IMR-90 (cell line): ENCODE results near the gene PROSER2. TPM values are rescaled to one million over a fixed set of nuclear protein-coding genes. Genes with fewer than 3 reads are reported as not detected.

Experiments
- ATAC-seq: fragments of 200-7000 bp; cut with Tn5 transposase; 2 replicates; pipeline ENCODE4 v1.9.1; 2020; ENCODE audit warnings: low read depth, mild to moderate bottlenecking, moderate library complexity
- BruUV-seq: library from RNA; stranded (reverse); fragments of 400-500 nt; replicated peaks from 2 replicates; lab custom pipeline; 2021; lab: Mats Ljungman, UMichigan
- CTCF ChIA-PET: fragments of 300-600 bp; formaldehyde crosslinking; extraction: SDS; loops from one replicate; lab custom pipeline; 2021; ENCODE audit warnings: antibody characterized with exemption; lab: Yijun Ruan, JAX
- POLR2A ChIA-PET: fragments of 300-600 bp; sonication (Branson Sonifier 250); formaldehyde crosslinking; loops from one replicate; lab custom pipeline; 2022; ENCODE audit warnings: antibody characterized with exemption; ENCODE audit not compliant: unreplicated experiment; lab: Charles Lee
- DNase-seq: peaks from one replicate; pipeline ENCODE4 v3.0.0; 2013
- H2AFZ ChIP-seq: replicated peaks from 2 replicates; pipeline ENCODE3; 2013; ENCODE audit warnings: low read length, mild to moderate bottlenecking; ENCODE audit not compliant: poor library complexity
- H2AK5ac ChIP-seq: 2 replicates; pipeline ENCODE4 v1.6.1; 2013; ENCODE audit warnings: low read depth, low read length, inconsistent platforms
- H2AK9ac ChIP-seq: replicated peaks from 2 replicates; pipeline ENCODE3; 2013; ENCODE audit warnings: mild to moderate bottlenecking, low read depth, low read length, moderate library complexity; ENCODE audit not compliant: poor library complexity
- H2BK120ac ChIP-seq: 2 replicates; pipeline ENCODE4 v1.6.1; 2013; ENCODE audit warnings: low read depth, low read length, inconsistent platforms
- H2BK15ac ChIP-seq: 3 replicates; pipeline ENCODE4 v1.6.1; 2013; ENCODE audit warnings: low read depth, low read length, inconsistent platforms
- H2BK20ac ChIP-seq: 2 replicates; pipeline ENCODE4 v1.6.1; 2013; ENCODE audit warnings: low read depth, mild to moderate bottlenecking, inconsistent platforms, low read length, moderate library complexity
- H2BK5ac ChIP-seq: 2 replicates; pipeline ENCODE4 v1.6.1; 2013; ENCODE audit warnings: mild to moderate bottlenecking, low read depth, low read length, inconsistent platforms; ENCODE audit not compliant: poor library complexity, severe bottlenecking
- H3K14ac ChIP-seq: replicated peaks from 2 replicates; pipeline ENCODE4 v1.6.1; 2013; ENCODE audit warnings: low read depth, low read length, inconsistent platforms
- H3K18ac ChIP-seq: 2 replicates; pipeline ENCODE4 v1.6.1; 2013; ENCODE audit warnings: low read depth, low read length, control low read depth
- H3K23ac ChIP-seq: 2 replicates; pipeline ENCODE4 v1.6.1; 2013; ENCODE audit warnings: low read depth, low read length, inconsistent platforms
- H3K27ac ChIP-seq: 2 replicates; pipeline ENCODE4 v1.5.1; 2013; ENCODE audit warnings: mild to moderate bottlenecking, control low read depth, low read length; ENCODE audit not compliant: insufficient read depth
- H3K27me3 ChIP-seq: 2 replicates; pipeline ENCODE4 v1.6.1; 2013; ENCODE audit warnings: low read length; ENCODE audit not compliant: control insufficient read depth, insufficient read depth
- H3K36me3 ChIP-seq: 2 replicates; pipeline ENCODE4 v1.6.1; 2013; ENCODE audit warnings: low read length, mixed read lengths; ENCODE audit not compliant: control insufficient read depth, insufficient read depth
- H3K4ac ChIP-seq: 2 replicates; pipeline ENCODE4 v1.6.1; 2013; ENCODE audit warnings: low read depth, low read length, inconsistent platforms
- H3K4me1 ChIP-seq: 2 replicates; pipeline ENCODE4 v1.6.1; 2013; ENCODE audit warnings: low read length, mixed read lengths; ENCODE audit not compliant: control insufficient read depth, insufficient read depth
- H3K4me2 ChIP-seq: 2 replicates; pipeline ENCODE4 v1.6.1; 2013; ENCODE audit warnings: low read depth, mild to moderate bottlenecking, control low read depth, low read length, moderate library complexity
- H3K4me3 ChIP-seq: 2 replicates; pipeline ENCODE4 v1.5.1; 2013; ENCODE audit warnings: low read depth, mild to moderate bottlenecking, control low read depth, low read length, moderate library complexity; ENCODE audit not compliant: insufficient read depth
- H3K56ac ChIP-seq: 2 replicates; pipeline ENCODE4 v1.6.1; 2013; ENCODE audit warnings: low read length, inconsistent platforms; ENCODE audit not compliant: insufficient read depth; ENCODE audit errors: extremely low read depth
- H3K79me1 ChIP-seq, 2 experiments: 2 replicates each; pipeline ENCODE4 v1.6.1; 2013; ENCODE audit warnings: low read length in 2 of 2, inconsistent platforms in 1 of 2, low read depth in 1 of 2
- H3K9ac ChIP-seq: 2 replicates; pipeline ENCODE4 v1.6.1; 2013; ENCODE audit warnings: low read depth, low read length, control low read depth
- H3K9me1 ChIP-seq: 2 replicates; pipeline ENCODE4 v1.6.1; 2013; ENCODE audit warnings: low read length, inconsistent platforms; ENCODE audit not compliant: insufficient read depth
- H3K9me3 ChIP-seq: 2 replicates; pipeline ENCODE4 v1.6.1; 2013; ENCODE audit warnings: low read length; ENCODE audit not compliant: control insufficient read depth, insufficient read depth
- H4K20me1 ChIP-seq: 2 replicates; pipeline ENCODE4 v1.6.1; 2013; ENCODE audit warnings: low read length, inconsistent platforms; ENCODE audit not compliant: insufficient read depth
- H4K5ac ChIP-seq: 2 replicates; pipeline ENCODE4 v1.6.1; 2013; ENCODE audit warnings: mild to moderate bottlenecking, low read depth, low read length, control low read depth
- H4K8ac ChIP-seq, 2 experiments: 2 replicates each; pipeline ENCODE4 v1.6.1; 2013; ENCODE audit warnings: low read depth in 2 of 2, low read length in 2 of 2, control low read depth in 1 of 2, inconsistent platforms in 1 of 2
- H4K91ac ChIP-seq: 2 replicates; pipeline ENCODE4 v1.6.1; 2013; ENCODE audit warnings: low read depth, low read length, inconsistent platforms; ENCODE audit not compliant: insufficient read depth
- BHLHE40 ChIP-seq: fragments of 150-350 bp; IDR thresholded peaks from 2 replicates; pipeline ENCODE4 v1.6.1; 2016; ENCODE audit warnings: mild to moderate bottlenecking, low read depth, low read length
- CEBPB ChIP-seq: IDR thresholded peaks from 2 replicates; pipeline ENCODE4 v1.6.1; 2012; ENCODE audit warnings: low read depth, low read length, improper control_type of control experiment
- CHD1 ChIP-seq: IDR thresholded peaks from 2 replicates; pipeline ENCODE4 v1.6.1; 2012; ENCODE audit warnings: low read depth, low read length, improper control_type of control experiment
- FOS ChIP-seq: fragments of 150-350 bp; IDR thresholded peaks from 2 replicates; pipeline ENCODE4 v1.6.1; 2016; ENCODE audit warnings: low read depth, low read length
- MAFK ChIP-seq: IDR thresholded peaks from 2 replicates; pipeline ENCODE4 v1.6.1; 2012; ENCODE audit warnings: low read depth, low read length, improper control_type of control experiment
- MAZ ChIP-seq: IDR thresholded peaks from 2 replicates; pipeline ENCODE4 v1.6.1; 2012; ENCODE audit warnings: low read depth, mild to moderate bottlenecking, low read length, improper control_type of control experiment, moderate library complexity, borderline replicate concordance
- MXI1 ChIP-seq: IDR thresholded peaks from 2 replicates; pipeline ENCODE4 v1.6.1; 2012; ENCODE audit warnings: low read depth, mild to moderate bottlenecking, low read length, moderate library complexity, borderline replicate concordance
- NFE2L2 ChIP-seq: fragments of 150-350 bp; IDR thresholded peaks from 2 replicates; pipeline ENCODE4 v1.6.1; 2016; ENCODE audit warnings: low read depth, mild to moderate bottlenecking, low read length
- POLR2A ChIP-seq: IDR thresholded peaks from 2 replicates; pipeline ENCODE4 v1.6.1; 2012; ENCODE audit warnings: mild to moderate bottlenecking, low read depth, low read length
- RAD21 ChIP-seq: IDR thresholded peaks from 2 replicates; pipeline ENCODE4 v1.6.1; 2012; ENCODE audit warnings: low read length, improper control_type of control experiment
- RCOR1 ChIP-seq: IDR thresholded peaks from 2 replicates; pipeline ENCODE4 v1.6.1; 2012; ENCODE audit warnings: mild to moderate bottlenecking, low read length, improper control_type of control experiment; ENCODE audit not compliant: insufficient replicate concordance
- RFX5 ChIP-seq: IDR thresholded peaks from 2 replicates; pipeline ENCODE4 v1.8.0; 2012; ENCODE audit warnings: low read depth, mild to moderate bottlenecking, low read length, moderate library complexity
- SMC3 ChIP-seq: fragments of 150-350 bp; IDR thresholded peaks from 2 replicates; pipeline ENCODE4 v1.6.1; 2016; ENCODE audit warnings: low read depth, mild to moderate bottlenecking, antibody characterized with exemption, low read length, moderate library complexity
- WGBS, 2 experiments: methylation state at CpG; one replicate each; pipeline versions ENCODE4 v1.1.5 to v1.1.7; 2013; ENCODE audit warnings: missing lambda C conversion rate in 2 of 2; ENCODE audit not compliant: insufficient read length in 1 of 2; ENCODE audit errors: extremely low coverage in 2 of 2; 5-methylcytosine and 5-hydroxymethylcytosine counted together
- dilution Hi-C: fragments of 300-500 bp; cut with HindIII; formaldehyde crosslinking; loops from one replicate; pipeline ENCODE4 v1.14.3; 2018; ENCODE audit warnings: low sequenced_read_pairs; ENCODE audit not compliant: unreplicated experiment
- in situ Hi-C: fragments of 300-500 bp; cut with MboI; formaldehyde crosslinking; loops from 3 replicates; pipeline ENCODE4 v1.14.3; 2019; ENCODE audit warnings: low sequenced_read_pairs, inconsistent platforms, mixed read lengths
- intact Hi-C: fragments of 100-400 bp; cut with micrococcal nuclease; formaldehyde crosslinking; loops from 2 replicates; pipeline ENCODE4 v1.10.0; 2022
- polyA plus RNA-seq, 3 experiments: library from polyadenylated mRNA; depleted of rRNA; stranded (reverse); fragments of >200 nt; gene quantifications; 2 replicates each; pipeline ENCODE4 v1.2.3, GENCODE V29; 2012; ENCODE audit warnings: low replicate concordance in 1 of 3
- total RNA-seq: library from RNA; depleted of rRNA; stranded (reverse); fragments of >200 nt; gene quantifications from 2 replicates; pipeline ENCODE4 v1.2.3, GENCODE V29; 2012
- TF ChIP-seq, protein P1 (sequence below): fragments of 150-350 bp; IDR thresholded peaks from 2 replicates; pipeline ENCODE4 v1.6.1; 2017; ENCODE audit warnings: mild to moderate bottlenecking, antibody characterized with exemption, low read length, low read depth
- TF ChIP-seq, protein P2 (sequence below): conservative IDR thresholded peaks from 2 replicates; pipeline ENCODE4 v1.5.1; 2012; ENCODE audit warnings: mild to moderate bottlenecking, low read depth, low read length, improper control_type of control experiment
- TF ChIP-seq, protein P3 (sequence below): fragments of 150-350 bp; IDR thresholded peaks from 2 replicates; pipeline ENCODE4 v1.6.1; 2016; ENCODE audit warnings: low read depth, mild to moderate bottlenecking, low read length, moderate library complexity, borderline replicate concordance

The PROSER2 gene
- total and polyA plus RNA-seq, 2 of the 4 experiments (the other 2 are of a cell fraction): 1.4 to 2.0 TPM

- Histone ChIP-seq H3K4ac (no peak overlapping the region), H2AK9ac (no peak overlapping the region), H2BK5ac (no peak overlapping the region), H4K5ac (no peak overlapping the region), H3K9me3 (no peaks in the 10 kb centered on the region), H2BK20ac (no peak overlapping the region), H2AFZ (no peak overlapping the region), H3K23ac (no peak overlapping the region), H2BK15ac (no peak overlapping the region), H3K27me3 (no peaks in the 10 kb centered on the region), H3K4me2 (no peak overlapping the region), H3K9me1 (peaks cover 8% of the 10 kb centered on the region; the same call in 1 of the 2 replicates), H3K36me3 (no peaks in the 10 kb centered on the region), H4K91ac (no peak overlapping the region), H3K4me3 (no peak overlapping the region), H2BK120ac (no peak overlapping the region), H2AK5ac (no peak overlapping the region), H4K8ac (no peak overlapping the region), H3K9ac (no peak overlapping the region), H3K14ac (no peak overlapping the region), H3K56ac (no peak overlapping the region), H3K27ac (no peak overlapping the region), H3K4me1 (no peaks in the 10 kb centered on the region), H3K79me1 (no peaks in the 10 kb centered on the region), H4K20me1 (no peaks in the 10 kb centered on the region), H3K18ac (no peak overlapping the region)
- ChIA-PET CTCF (interaction anchor here (1.1 kb wide), 1 partner anchor 9 kb away, joined by 3 read pairs; no protein-coding TSS in a partner anchor), POLR2A (no interaction called here)
- no TSS peak for BruUV-seq
- 63% methylated on average over 11 of the region's 11 CpGs; no CpG with 5 or more reads in 1 of the 2 experiments for WGBS, 2 experiments
- TF ChIP-seq CEBPB (no peak), MAFK (no peak), SMC3 (no peak), RAD21 (no peak), FOS (no peak), RFX5 (no peak), CHD1 (no peak), RCOR1 (no peak), BHLHE40 (no peak), MAZ (no peak), MXI1 (no peak), POLR2A (no peak), NFE2L2 (no peak)
- TF ChIP-seq, protein P1, sequence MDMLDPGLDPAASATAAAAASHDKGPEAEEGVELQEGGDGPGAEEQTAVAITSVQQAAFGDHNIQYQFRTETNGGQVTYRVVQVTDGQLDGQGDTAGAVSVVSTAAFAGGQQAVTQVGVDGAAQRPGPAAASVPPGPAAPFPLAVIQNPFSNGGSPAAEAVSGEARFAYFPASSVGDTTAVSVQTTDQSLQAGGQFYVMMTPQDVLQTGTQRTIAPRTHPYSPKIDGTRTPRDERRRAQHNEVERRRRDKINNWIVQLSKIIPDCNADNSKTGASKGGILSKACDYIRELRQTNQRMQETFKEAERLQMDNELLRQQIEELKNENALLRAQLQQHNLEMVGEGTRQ: no peak
- TF ChIP-seq, protein P2, sequence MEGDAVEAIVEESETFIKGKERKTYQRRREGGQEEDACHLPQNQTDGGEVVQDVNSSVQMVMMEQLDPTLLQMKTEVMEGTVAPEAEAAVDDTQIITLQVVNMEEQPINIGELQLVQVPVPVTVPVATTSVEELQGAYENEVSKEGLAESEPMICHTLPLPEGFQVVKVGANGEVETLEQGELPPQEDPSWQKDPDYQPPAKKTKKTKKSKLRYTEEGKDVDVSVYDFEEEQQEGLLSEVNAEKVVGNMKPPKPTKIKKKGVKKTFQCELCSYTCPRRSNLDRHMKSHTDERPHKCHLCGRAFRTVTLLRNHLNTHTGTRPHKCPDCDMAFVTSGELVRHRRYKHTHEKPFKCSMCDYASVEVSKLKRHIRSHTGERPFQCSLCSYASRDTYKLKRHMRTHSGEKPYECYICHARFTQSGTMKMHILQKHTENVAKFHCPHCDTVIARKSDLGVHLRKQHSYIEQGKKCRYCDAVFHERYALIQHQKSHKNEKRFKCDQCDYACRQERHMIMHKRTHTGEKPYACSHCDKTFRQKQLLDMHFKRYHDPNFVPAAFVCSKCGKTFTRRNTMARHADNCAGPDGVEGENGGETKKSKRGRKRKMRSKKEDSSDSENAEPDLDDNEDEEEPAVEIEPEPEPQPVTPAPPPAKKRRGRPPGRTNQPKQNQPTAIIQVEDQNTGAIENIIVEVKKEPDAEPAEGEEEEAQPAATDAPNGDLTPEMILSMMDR: no peak
- TF ChIP-seq, protein P3, sequence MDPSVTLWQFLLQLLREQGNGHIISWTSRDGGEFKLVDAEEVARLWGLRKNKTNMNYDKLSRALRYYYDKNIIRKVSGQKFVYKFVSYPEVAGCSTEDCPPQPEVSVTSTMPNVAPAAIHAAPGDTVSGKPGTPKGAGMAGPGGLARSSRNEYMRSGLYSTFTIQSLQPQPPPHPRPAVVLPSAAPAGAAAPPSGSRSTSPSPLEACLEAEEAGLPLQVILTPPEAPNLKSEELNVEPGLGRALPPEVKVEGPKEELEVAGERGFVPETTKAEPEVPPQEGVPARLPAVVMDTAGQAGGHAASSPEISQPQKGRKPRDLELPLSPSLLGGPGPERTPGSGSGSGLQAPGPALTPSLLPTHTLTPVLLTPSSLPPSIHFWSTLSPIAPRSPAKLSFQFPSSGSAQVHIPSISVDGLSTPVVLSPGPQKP: no peak
- dilution Hi-C loops (no loop called here), in situ Hi-C loops (no loop called here), intact Hi-C loops (no loop called here)
- DNase-seq: no peak
- no peak for ATAC-seq
These were observed 42.4 kb downstream of the PROSER2 start for GRCh38 chr10:11865561-11865960.
